ENCODE results near the gene RARA. TPM values are rescaled to one million over a fixed set of nuclear protein-coding genes. Genes with fewer than 3 reads are reported as not detected.

Gene RARA
- total RNA-seq, 2 experiments from 2014 or later = 65.2 to 65.5 TPM

Other genes starting within 250 kb of the RARA start
- 1 to 10 TPM; 8.4 TPM for gene THRA, start 246.2 kb upstream of the RARA start, total RNA-seq
- 1 to 10 TPM; 5.2 to 5.9 TPM for gene NR1D1, start 208.6 kb upstream of the RARA start, total RNA-seq
- gene MSL1, start 187.2 kb upstream of the RARA start, total RNA-seq = 100 to 1,000 TPM; 102 to 103 TPM
- gene CASC3, start 168.6 kb upstream of the RARA start, total RNA-seq = 10 to 100 TPM; 84.5 to 89.1 TPM
- 1 to 10 TPM; 4.7 to 6.0 TPM for gene RAPGEFL1, start 131.7 kb upstream of the RARA start, total RNA-seq
- gene WIPF2, start 89.9 kb upstream of the RARA start, total RNA-seq = 10 to 100 TPM; 26.0 TPM
- 10 to 100 TPM; 67.5 to 69.9 TPM for gene CDC6, start 21.3 kb upstream of the RARA start, total RNA-seq
- gene GJD3, start 55.6 kb downstream of the RARA start, total RNA-seq = not detected
- gene TOP2A, start 108.7 kb downstream of the RARA start, total RNA-seq = 100 to 1,000 TPM; 361 to 373 TPM
- 10 to 100 TPM; 27.1 to 28.4 TPM for gene IGFBP4, start 134.3 kb downstream of the RARA start, total RNA-seq
- gene TNS4, start 192.4 kb downstream of the RARA start, total RNA-seq = 10 to 100 TPM in 1 of 2 experiments, 1 to 10 TPM in 1; 9.5 to 12.7 TPM

All from activated CD4-positive, alpha-beta memory T cell treated with anti-CD3 and anti-CD28 coated beads, Interleukin-2, amount 10 ng/mL, durations not matched to agents 7 days and 5 days (primary cell).